Stimulated activated CD8-positive, alpha-beta memory T cell treated with anti-CD3 and anti-CD28 coated beads, Interleukin-7, amount 100 ng/mL, for 1 hour (primary cell): Measurements from ENCODE around the gene EPAS1.

Source experiments
- DNase-seq, 2 donors: peaks; one replicate each; pipeline ENCODE4 v3.0.0-alpha.2; 2020; ENCODE audit warnings: low read depth in 2 of 2

EPAS1 gene

GRCh38 chr2:46339676-46340459, 42.7 kb downstream of the EPAS1 start:
- no peak for DNase-seq

DNA sequence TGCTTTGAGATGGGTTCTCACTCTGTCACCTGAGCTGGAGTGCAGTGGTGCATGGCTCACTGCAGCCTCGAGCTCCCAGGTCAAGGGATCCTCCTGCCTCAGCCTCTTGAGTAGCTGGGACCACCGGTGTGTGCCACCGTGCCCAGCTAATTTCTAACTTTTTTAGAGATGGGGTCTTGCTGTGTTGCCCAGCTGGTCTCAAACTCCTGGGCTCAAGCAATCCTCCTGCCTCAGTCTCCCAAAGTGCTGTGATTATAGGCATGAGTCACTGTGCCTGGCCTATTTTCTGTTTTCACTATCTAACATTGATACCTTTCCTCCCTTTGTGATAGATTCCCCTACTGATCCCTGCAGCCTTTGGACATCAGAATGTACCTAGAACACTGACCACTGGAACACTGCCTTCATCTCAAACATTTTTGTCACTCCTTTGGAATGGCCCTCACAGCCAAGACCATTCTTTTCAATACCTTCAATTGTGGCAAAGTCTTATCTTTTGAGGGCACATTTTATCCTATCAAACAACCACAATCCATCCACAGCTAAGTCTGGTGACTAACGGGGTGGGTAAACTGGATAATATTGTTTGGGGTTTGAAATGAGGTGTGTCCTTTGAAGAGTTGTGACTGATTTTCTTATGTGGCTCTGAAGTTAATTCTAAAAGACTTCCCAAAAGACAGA, 43.7 kb downstream of the EPAS1 start:
- DNase-seq, result no peak

DNA sequence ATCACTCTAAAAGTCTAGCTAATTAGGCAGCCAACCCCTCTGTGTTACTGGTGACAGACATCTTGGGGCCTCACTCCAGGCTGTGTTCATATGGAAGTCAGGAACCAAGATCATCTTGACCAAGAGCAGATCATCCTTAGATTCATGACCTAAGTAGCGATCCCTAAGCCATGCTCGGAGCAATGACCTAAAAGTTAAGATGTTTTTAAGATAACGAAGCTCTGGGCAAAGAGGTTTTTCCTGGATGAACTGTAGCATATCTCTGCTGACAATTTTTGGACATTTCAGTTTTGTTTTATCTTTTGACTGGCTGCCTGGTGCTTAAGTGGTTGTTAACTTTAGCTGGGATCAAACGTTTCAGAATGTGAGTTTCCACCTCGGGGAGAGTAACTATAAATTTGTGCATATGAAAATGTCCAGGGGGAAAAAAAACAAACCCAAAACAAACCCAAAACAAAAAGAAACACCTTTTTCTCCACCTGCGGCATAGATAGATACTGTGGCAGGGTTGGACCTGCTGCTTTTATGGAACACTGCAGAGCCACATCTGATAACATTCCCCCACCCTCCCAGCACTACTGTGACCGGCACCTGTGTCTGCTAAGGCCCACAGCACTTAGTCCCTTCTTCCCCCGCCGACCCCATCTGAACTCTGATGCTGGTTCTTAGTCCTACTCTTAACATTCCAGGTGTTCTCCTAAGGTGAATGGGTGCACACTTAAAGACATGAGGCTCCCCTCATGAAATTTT, 45.5 kb downstream of the EPAS1 start:
- no peak for DNase-seq

DNA sequence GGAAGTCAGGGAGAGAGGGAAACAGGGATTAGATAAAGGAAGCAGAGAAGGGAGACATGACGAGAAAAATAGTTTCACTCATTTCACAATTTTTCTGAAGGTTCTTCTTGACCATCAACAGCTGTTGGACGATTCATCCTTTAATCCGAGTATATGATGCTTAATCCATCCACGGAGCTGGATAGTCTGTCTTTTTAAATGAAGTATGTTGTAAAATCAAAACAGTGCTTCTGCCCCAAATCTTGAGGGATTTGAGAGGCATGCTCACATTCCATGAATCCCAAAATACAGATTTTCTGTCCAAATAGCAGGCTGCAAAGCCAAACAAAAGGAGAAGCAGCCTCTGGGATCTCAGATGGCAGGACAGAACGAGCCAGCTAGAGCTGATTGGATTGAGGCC, 47.5 kb downstream of the EPAS1 start:
- no peak for DNase-seq

DNA sequence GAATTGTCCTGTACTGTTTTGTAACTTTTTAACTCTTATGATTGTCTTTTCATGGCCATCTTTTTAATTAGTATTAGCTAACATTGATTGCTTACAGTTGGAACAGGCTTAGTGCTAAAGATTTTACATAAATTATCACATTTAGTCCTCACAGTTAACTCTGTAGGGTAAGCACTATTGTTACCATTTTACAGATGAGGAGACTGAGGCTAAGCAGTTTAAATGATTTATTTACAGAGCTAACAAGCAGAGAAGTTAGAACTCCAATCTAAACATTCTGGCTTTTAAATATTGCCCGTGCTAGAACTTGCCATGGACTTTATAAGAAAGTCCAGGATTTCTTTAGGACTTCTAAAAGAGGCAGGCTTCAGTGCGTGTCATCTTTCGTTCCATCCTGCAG, 48.6 kb downstream of the EPAS1 start:
- no peak for DNase-seq

DNA sequence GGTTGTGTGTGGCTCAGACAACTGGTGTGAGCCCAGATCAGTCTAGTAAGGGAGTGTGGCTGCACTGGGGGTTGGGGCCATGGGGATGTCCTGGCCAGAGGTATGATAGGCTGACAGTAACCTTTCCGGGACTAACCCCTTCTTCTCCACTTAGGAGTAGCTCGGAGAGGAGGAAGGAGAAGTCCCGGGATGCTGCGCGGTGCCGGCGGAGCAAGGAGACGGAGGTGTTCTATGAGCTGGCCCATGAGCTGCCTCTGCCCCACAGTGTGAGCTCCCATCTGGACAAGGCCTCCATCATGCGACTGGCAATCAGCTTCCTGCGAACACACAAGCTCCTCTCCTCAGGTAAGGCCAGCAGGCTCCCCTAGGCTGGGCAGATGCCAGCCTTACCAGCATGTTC, 49.5 kb downstream of the EPAS1 start:
- DNase-seq, result no peak

DNA sequence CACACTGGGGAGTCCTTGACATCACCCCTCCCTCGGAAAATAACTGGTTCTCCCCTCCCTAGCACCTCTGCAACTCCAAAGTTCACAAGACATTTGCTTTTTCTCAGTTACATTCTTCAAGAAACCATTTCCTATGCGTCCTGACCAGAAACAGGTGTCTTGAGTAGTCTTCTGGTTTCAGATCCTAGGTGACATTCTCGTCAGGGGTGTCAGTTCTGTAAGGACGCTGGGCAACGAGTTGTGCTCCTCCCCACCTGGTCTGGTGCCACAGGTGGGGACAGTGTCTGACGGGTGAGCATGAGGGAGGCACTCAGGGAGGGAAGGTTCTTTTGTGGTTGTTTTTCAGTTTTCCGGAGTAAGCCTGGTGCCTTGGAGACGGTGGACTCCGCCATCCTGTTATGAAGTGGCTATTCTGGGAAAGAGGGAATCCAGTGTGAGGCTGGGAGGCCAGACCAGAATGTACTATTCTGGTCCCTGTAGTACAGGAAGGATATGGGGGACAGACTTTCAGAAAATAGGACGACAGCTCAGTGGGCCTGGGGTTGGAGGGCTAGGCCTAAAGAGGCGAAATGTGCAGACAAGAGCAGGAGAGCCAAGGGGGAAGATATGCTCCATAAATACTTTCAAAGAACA, 50.6 kb downstream of the EPAS1 start:
- no peak for DNase-seq

- DNase-seq, result no peak
These were observed 51.9 kb downstream of the EPAS1 start for GRCh38 chr2:46349115-46349547.

GRCh38 chr2:46350029-46350689, 53.0 kb downstream of the EPAS1 start:
- DNase-seq, result no peak

DNA sequence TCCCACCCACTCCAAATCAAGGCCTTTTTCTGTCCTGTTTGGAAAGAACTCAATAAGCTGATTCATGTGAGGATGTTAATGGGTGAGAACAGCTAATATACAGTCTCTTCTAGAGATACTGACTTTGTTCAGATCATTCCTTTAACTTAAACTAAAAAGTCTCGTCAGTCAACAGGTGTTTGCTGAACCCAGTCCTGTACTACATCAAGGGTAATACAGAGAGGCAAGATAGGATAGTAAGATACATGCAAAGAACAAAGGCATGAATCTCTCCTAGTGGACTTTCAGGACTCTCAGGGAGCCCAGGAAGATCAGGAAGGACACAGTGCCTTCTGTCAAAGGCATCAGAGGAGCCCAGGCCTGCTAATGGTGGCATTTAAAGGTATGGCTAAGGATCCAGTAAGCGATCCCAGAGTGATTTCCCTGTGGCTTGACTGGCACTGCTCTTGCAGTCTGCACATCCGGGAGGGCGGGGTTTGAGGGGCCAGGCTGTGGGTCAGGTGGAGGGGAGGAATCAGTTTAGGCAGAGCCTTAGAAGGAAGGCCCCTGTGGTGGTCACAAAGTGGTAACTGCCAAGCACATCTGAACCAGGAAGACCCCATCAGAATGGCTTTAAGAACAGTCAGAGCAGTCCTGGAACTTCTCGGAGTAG, 54.0 kb downstream of the EPAS1 start:
- no peak for DNase-seq

DNA sequence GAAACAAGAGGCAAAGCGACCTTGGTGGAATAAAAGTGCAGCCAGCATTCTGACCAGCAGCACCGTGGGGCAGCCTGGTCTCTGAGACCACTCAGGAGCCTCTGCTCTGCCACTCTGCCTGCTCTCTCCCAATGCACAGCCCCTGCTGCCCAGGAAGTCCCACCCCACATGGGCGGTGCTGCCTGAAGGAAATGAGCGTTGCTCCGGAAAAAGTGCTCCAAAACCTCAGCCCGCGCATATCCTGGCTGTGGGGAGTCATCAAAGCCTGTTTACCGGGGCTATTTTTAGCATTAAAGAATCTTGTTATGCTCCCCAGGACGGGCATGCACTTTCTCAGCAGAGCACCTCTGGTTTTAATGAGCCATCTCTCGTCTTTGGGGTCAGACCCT, 54.5 kb downstream of the EPAS1 start:
- peak; percentile 21 to 30 for DNase-seq

DNA sequence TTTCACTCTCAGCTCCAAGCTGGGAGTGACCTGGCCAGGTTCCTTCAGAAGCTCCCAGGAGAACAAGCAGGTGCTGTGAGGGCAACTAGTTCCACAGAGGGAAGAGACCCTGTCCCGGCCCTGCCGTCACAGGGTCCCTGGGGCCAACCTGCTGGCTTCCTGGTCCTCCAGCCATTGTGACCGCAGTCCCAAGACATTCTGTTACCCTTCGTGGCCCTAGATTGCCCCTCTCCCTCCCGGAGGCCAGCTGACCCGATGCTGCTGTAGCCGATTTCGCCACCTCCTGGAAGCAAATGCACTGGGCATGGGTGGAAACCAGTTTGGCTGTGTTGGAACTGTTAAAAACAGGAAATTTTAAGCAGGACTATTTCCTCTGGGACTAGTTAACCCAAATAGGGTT, 55.4 kb downstream of the EPAS1 start:
- DNase-seq, result no peak

DNA sequence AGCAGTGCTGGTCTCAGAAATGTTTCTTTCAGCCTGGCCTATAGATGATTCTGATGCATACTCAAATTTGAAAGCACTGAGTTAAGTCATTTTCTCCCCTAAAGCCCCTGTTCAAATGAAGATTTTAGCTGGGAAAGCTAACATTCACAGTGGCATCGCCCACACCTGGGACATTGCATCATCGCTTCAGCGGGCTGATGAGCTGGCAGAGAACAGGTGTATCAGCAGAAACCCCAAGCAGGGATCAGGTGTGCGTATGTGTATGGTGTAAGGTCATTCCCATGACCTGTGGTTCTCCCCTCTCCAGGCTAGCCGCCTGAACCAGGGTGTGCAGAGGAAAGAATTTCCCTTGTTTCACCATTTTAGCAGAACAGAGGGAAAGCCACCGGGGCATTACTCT, 56.3 kb downstream of the EPAS1 start:
- DNase-seq, result no peak

DNA sequence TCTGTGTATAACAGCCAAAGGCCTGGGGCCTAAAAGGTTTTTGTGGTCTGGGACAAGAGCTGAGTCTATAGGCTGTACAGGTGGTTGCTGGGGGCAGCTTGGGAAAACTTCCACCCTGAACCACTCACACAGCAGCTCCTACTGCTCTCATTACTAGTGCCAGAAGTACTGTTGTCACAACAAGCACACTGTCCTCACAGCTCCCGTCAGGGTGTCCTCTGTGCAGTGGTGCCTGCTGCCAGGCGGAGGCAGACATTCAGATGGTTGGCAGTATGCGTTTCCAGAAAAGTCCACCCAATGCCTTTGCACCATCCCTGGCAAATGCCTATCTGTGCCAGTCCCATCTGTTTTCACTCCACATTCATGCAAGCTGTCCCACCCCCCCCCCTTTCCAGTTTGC, 58.5 kb downstream of the EPAS1 start:
- no peak for DNase-seq

DNA sequence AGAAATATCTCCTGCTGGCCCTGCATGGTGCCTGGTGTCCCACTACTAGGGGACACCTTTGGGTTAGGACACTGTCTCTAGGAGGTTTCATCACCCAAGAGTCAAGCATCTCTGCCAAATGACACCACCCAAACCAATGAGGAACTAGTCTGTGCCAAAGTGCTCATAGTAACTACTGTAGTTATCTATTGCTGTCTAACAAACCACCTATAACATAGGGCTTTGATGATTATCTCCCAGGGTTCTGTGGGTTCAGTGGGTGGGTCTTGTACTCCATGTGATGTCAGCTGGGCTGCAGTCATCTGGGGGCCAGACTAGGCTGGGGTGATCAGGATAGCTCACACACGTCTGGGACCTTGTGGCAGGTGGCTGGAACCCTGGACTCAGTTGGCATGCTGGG, 59.8 kb downstream of the EPAS1 start:
- DNase-seq, result no peak

GRCh38 chr2:46358713-46359112, 61.5 kb downstream of the EPAS1 start:
- DNase-seq, result no peak

DNA sequence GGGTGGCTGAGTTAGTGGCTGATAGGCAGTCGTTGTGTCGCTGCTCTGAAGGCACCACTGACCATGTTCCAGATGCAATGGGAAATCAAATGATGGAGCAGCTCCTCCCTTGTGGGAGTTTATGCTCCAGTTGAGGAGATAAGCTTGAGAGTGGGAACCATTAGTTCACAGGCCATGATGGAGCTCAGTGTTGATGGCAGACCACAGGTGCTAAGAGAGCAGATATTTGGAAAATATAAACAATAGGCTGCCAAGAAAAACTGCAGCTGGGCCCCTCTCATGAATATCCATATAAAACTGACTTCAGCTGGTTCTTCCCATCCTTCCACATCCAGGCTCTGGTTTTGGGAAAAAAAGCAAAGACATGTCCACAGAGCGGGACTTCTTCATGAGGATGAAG, 63.1 kb downstream of the EPAS1 start:
- no peak for DNase-seq

DNA sequence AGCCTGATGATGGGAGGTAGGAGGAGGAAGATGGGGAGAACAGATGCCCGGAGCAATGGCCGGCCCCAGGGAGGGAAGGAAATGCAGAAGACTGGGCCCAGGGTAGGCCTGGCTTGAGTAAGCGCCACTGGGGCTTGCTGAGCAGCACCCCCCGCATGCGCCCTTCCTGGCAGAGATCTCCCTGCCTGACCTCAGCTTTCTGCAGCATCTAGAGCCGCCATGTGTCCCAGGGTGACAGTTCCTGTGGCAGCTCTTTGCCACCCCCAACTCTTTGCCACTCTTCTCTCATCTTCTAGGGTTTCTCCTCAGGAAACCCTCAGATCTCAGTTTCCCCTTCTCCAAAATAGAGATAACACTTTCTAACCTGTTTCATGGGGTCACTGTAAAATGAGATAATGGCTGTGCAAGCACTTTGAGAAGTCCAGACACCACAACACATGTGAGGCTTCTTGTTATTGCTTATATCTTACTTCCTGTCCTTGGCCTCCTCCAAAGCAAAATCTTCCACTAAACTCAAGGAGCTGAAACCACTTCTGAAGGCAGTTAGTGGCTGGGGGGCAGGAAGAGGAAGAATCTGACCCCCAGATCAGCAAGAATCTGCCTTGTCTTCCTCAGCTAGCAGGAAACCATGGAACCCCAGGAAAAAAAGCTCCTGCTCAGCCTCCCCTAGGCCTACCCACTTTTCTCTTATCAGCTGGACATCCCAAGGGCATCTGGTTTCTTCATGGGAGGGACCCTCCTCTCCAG, 64.9 kb downstream of the EPAS1 start:
- DNase-seq, result no peak

GRCh38 chr2:46362667-46363012, 65.4 kb downstream of the EPAS1 start:
- no peak for DNase-seq

DNA sequence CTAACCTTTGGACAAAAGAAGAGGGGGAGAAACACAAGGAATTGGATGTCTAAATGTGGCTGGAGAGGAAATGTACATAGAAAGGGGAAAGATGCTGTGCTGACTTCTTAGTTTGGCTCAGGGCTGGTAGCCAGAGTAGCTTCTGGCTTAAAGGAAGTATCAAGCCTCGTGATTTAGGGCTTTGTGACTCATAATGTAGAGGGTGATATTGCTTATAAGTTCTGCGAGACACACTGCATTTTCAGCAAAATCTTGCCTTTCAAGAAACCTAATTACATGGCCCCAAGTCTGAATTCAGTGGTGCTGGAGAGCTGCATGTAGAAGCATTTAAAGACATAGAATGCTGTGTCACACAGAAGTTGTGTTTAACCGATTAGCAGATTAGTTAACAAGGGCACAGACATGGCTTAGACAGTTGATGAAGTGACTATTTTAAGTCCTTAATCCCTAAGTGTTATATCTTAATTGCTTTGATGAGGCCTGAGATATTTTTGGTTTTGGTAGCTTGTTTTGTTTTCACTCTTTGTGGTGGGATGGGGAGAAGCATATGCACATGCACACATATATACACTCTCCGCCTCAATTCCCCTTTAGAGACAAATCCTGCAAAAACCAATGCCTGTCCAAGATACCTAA, 66.4 kb downstream of the EPAS1 start:
- no peak for DNase-seq
